PC-9 (cell line): Measurements from ENCODE around the gene RGSL1. TPM values are rescaled to one million over a fixed set of nuclear protein-coding genes. Genes with fewer than 3 reads are reported as not detected.

Experiments
- Bru-seq: library from RNA; stranded (reverse); fragments of 400-500 nt; gene quantifications from one replicate; lab custom pipeline; 2021; lab: Mats Ljungman, UMichigan
- BruChase-seq, 2 experiments: library from RNA; stranded (reverse); fragments of 400-500 nt; gene quantifications; one replicate each; lab custom pipeline; 2021; lab: Mats Ljungman, UMichigan
- BruUV-seq: library from RNA; stranded (reverse); fragments of 400-500 nt; replicated peaks from 2 replicates; lab custom pipeline; 2021; lab: Mats Ljungman, UMichigan
- CTCF ChIA-PET: fragments of 300-600 bp; sonication (Branson Sonifier 250); formaldehyde crosslinking; loops from one replicate; lab custom pipeline; 2022; ENCODE audit warnings: antibody characterized with exemption; lab: Charles Lee
- POLR2A ChIA-PET: fragments of 300-600 bp; sonication (Branson Sonifier 250); formaldehyde crosslinking; loops from one replicate; lab custom pipeline; 2022; ENCODE audit warnings: antibody characterized with exemption; ENCODE audit not compliant: unreplicated experiment; lab: Charles Lee
- DNase-seq, 2 experiments: peaks; one replicate each; pipeline versions ENCODE4 v3.0.0 to v3.0.0-alpha.2; 2015 to 2022; ENCODE audit warnings: mixed read lengths in 1 of 2
- H2AFZ ChIP-seq: fragments of 200-600 bp; sonication (generic); 2 replicates; pipeline ENCODE4 v1.8.1; 2017; ENCODE audit warnings: antibody characterized with exemption
- H3F3A ChIP-seq: fragments of 200-600 bp; sonication (generic); 2 replicates; pipeline ENCODE4 v1.8.1; 2017; ENCODE audit warnings: antibody characterized with exemption, mild to moderate bottlenecking, low read depth; ENCODE audit not compliant: insufficient read depth
- H3K27ac ChIP-seq: fragments of 200-600 bp; sonication (generic); 2 replicates; pipeline ENCODE4 v1.6.1; 2016; ENCODE audit warnings: mixed run types
- H3K27me3 ChIP-seq: fragments of 200-600 bp; sonication (generic); 2 replicates; pipeline ENCODE4 v1.6.1; 2016; ENCODE audit warnings: low read depth, mixed run types; ENCODE audit not compliant: insufficient read depth
- H3K36me3 ChIP-seq: fragments of 200-600 bp; sonication (generic); 2 replicates; pipeline ENCODE4 v1.6.1; 2016; ENCODE audit warnings: low read depth, mixed run types
- H3K4me1 ChIP-seq: fragments of 200-600 bp; sonication (generic); replicated peaks from 2 replicates; pipeline ENCODE4 v1.6.1; 2016; ENCODE audit warnings: mixed run types; ENCODE audit not compliant: insufficient read depth
- H3K4me2 ChIP-seq: fragments of 200-600 bp; sonication (generic); 2 replicates; pipeline ENCODE4 v1.6.1; 2017; ENCODE audit warnings: mixed run types
- H3K4me3 ChIP-seq: fragments of 200-600 bp; sonication (generic); 2 replicates; pipeline ENCODE4 v1.6.1; 2016; ENCODE audit warnings: mixed run types
- H3K79me2 ChIP-seq: fragments of 200-600 bp; sonication (generic); 2 replicates; pipeline ENCODE4 v1.6.1; 2017; ENCODE audit warnings: low read depth, mixed run types
- H3K9me2 ChIP-seq: fragments of 200-600 bp; sonication (generic); 2 replicates; pipeline ENCODE4 v1.8.1; 2017; ENCODE audit warnings: mild to moderate bottlenecking; ENCODE audit not compliant: insufficient read depth
- H3K9me3 ChIP-seq: fragments of 200-600 bp; sonication (generic); 2 replicates; pipeline ENCODE4 v1.8.1; 2016; ENCODE audit warnings: low read depth; ENCODE audit not compliant: insufficient read depth
- H4K20me1 ChIP-seq: fragments of 200-600 bp; sonication (generic); 2 replicates; pipeline ENCODE4 v1.8.1; 2017; ENCODE audit not compliant: insufficient read depth
- EZH2 ChIP-seq: fragments of 200-600 bp; sonication (generic); IDR thresholded peaks from 2 replicates; pipeline ENCODE4 v1.8.0; 2017; ENCODE audit warnings: antibody characterized with exemption, low read depth
- intact Hi-C: fragments of 100-400 bp; cut with micrococcal nuclease; formaldehyde crosslinking; loops from one replicate; pipeline ENCODE4 v1.10.0; 2022; ENCODE audit not compliant: unreplicated experiment
- long read RNA-seq: library from polyadenylated mRNA; stranded (forward); transcript quantifications from one replicate; pipeline ENCODE4 v2.0.0, GENCODE V29; 2022
- total RNA-seq: library from RNA; stranded (reverse); gene quantifications from 2 replicates; pipeline ENCODE4 v1.2.3, GENCODE V29; 2021
- TF ChIP-seq, protein P1 (sequence below): fragments of 200-600 bp; sonication (generic); conservative IDR thresholded peaks from 2 replicates; pipeline ENCODE4 v1.6.1; 2017; ENCODE audit warnings: mixed run types, antibody characterized with exemption, mild to moderate bottlenecking, moderate library complexity

Gene RGSL1
- not detected in 2 replicates for total RNA-seq
- Bru-seq, nascent RNA, result percentile 1 among the genes with signal in this experiment
- BruChase-seq, experiment 1, labeled RNA remaining after a 2-hour chase, result percentile 2 among the genes with signal in this experiment
- not detected for BruChase-seq, experiment 2, labeled RNA remaining after a 6-hour chase
- long read RNA-seq, partial matches to known transcripts, result 0 of 1 reads
- long read RNA-seq, other reads (novel, unspliced or antisense), result 1 of 1 reads

DNA sequence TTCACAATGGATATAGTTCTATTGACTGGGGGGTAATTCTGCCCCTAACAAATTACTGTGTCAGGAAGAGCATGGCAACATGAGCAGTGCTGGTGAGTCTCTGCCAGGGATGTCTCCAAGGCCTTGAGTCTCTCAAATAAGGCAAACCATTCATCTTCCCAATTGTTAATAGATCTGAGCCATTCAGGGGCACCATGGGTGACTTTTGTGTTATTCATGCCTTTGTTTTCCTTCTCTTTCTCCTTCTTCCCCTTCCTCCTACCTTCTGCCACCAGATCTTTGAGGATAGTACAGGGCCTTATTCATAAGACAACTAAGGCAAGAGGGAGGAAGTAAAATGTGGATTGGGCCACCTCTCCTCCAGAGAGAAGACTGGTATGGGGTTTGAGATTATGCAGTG lies at the start of gene RGSL1:
Gene RGSL1, plus strand, starts transcription at position 60 of the 400 bp plus-strand sequence. Its CDS starts 20 bp downstream, at position 80.
- CTCF ChIA-PET, result no interaction called here

DNA sequence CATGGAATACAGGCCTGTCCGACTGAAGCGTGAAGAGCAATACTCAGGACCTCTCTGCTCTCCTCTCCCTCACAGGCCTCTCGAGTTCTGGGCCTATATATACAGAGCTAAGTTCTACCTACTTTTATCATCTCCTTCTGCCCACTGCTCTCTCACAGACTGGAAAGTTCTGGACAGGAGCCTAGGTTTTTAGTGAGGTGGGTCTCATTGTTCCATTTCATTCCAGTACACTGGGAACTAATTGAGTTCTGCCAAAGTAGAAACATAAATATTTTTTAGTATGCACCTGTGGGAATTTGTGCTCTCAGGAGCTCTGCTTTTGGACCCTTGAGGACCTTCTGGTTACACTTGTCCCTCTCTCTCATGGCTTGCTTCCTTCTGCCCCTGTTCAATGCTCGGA lies 49.4 kb upstream of the RGSL1 start, which contains the start of gene TEDDM1:
Gene TEDDM1, minus strand, starts transcription at position 101 of the 400 bp plus-strand sequence. CDS start 182 bp downstream, outside the sequence.
- no TSS peak for BruUV-seq
- Histone ChIP-seq H3K9me3 (no peaks in the 10 kb centered on the region; the same call in 1 of the 2 replicates), H3K4me2 (no peak within 1 kb of the TSS), H3K27me3 (no peaks in the 10 kb centered on the region), H3F3A (peaks cover 17% of the 10 kb centered on the region), H3K4me3 (no peak within 1 kb of the TSS), H3K4me1 (peaks cover 25% of the 10 kb centered on the region), H2AFZ (no peak within 1 kb of the TSS), H3K36me3 (no peaks in the 10 kb centered on the region), H4K20me1 (no peaks in the 10 kb centered on the region), H3K9me2 (no peaks in the 10 kb centered on the region), H3K79me2 (no peaks in the 10 kb centered on the region), H3K27ac (no peak within 1 kb of the TSS)
- ChIA-PET POLR2A (no interaction called here), CTCF (interaction anchor here (0.5 kb wide), 1 partner anchor 463 kb away, joined by 7 read pairs; no protein-coding TSS in a partner anchor)
- TF ChIP-seq, protein P1, sequence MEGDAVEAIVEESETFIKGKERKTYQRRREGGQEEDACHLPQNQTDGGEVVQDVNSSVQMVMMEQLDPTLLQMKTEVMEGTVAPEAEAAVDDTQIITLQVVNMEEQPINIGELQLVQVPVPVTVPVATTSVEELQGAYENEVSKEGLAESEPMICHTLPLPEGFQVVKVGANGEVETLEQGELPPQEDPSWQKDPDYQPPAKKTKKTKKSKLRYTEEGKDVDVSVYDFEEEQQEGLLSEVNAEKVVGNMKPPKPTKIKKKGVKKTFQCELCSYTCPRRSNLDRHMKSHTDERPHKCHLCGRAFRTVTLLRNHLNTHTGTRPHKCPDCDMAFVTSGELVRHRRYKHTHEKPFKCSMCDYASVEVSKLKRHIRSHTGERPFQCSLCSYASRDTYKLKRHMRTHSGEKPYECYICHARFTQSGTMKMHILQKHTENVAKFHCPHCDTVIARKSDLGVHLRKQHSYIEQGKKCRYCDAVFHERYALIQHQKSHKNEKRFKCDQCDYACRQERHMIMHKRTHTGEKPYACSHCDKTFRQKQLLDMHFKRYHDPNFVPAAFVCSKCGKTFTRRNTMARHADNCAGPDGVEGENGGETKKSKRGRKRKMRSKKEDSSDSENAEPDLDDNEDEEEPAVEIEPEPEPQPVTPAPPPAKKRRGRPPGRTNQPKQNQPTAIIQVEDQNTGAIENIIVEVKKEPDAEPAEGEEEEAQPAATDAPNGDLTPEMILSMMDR, result no peak
- TF ChIP-seq EZH2, result no peak
- no peak for DNase-seq
- intact Hi-C loops, result no loop called here

More for the DNA sequence above, at the start of gene RGSL1:
- Histone ChIP-seq H3K79me2 (no peaks in the 10 kb centered on the region), H3K36me3 (no peaks in the 10 kb centered on the region), H3K4me3 (no peak within 1 kb of the TSS), H3K27me3 (0 out of 2 replicates have a peak, but pooled peaks cover 4% of the 10 kb centered on the region), H2AFZ (no peak within 1 kb of the TSS), H3K27ac (no peak within 1 kb of the TSS), H3K9me2 (no peaks in the 10 kb centered on the region), H3F3A (no peaks in the 10 kb centered on the region), H3K4me2 (no peak within 1 kb of the TSS), H4K20me1 (no peaks in the 10 kb centered on the region), H3K9me3 (no peaks in the 10 kb centered on the region), H3K4me1 (no peaks in the 10 kb centered on the region; the same call in 1 of the 2 replicates)
- TF ChIP-seq, protein P1, result no peak
- TF ChIP-seq EZH2, result no peak
- no TSS peak for BruUV-seq
- intact Hi-C loops, result no loop called here
- DNase-seq, result no peak
- POLR2A ChIA-PET, result no interaction called here

- Histone ChIP-seq H3K4me3 (no peak overlapping the region), H3K9me2 (no peaks in the 10 kb centered on the region), H3K27ac (no peak overlapping the region), H3F3A (no peaks in the 10 kb centered on the region), H3K9me3 (no peaks in the 10 kb centered on the region; the same call in none of the 2 replicates), H3K4me2 (no peak overlapping the region), H4K20me1 (no peaks in the 10 kb centered on the region), H3K27me3 (no peaks in the 10 kb centered on the region), H3K36me3 (no peaks in the 10 kb centered on the region), H3K4me1 (no peaks in the 10 kb centered on the region), H3K79me2 (no peaks in the 10 kb centered on the region), H2AFZ (no peak overlapping the region)
- intact Hi-C loops, result no loop called here
- ChIA-PET POLR2A (no interaction called here), CTCF (no interaction called here)
- TF ChIP-seq, protein P1, result no peak
- no peak for TF ChIP-seq EZH2
- no peak for DNase-seq
- no TSS peak for BruUV-seq
Measured at GRCh38 chr1:182404781-182405180, 45.2 kb upstream of the RGSL1 start.
